HL-60 (cell line): Measurements from ENCODE around the gene IMP3.

ENCODE experiments used
- DNase-seq, 2 experiments: peaks; one replicate each; pipeline ENCODE4 v3.0.0-alpha.2; 2010 to 2020; ENCODE audit warnings: low read depth in 1 of 2, low spot score in 1 of 2
- H3K27ac ChIP-seq: fragments of 250-450 bp; sonication (Bioruptor Pico); replicated peaks from 2 replicates; pipeline ENCODE4 v1.5.1; 2020; ENCODE audit warnings: mild to moderate bottlenecking, moderate library complexity
- H3K27me3 ChIP-seq: fragments of 250-450 bp; sonication (Bioruptor Pico); 2 replicates; pipeline ENCODE4 v1.5.1; 2021; ENCODE audit warnings: mild to moderate bottlenecking, moderate library complexity; ENCODE audit not compliant: insufficient read depth, poor library complexity, severe bottlenecking
- H3K4me3 ChIP-seq: replicated peaks from 2 replicates; pipeline ENCODE4 v1.5.1; 2011; ENCODE audit warnings: mild to moderate bottlenecking, control low read depth, low read length; ENCODE audit not compliant: insufficient read depth
- GABPA ChIP-seq: IDR thresholded peaks from 2 replicates; pipeline ENCODE4 v1.6.1; 2012; ENCODE audit warnings: low read depth
- POLR2AphosphoS5 ChIP-seq: IDR thresholded peaks from 2 replicates; pipeline ENCODE4 v1.6.1; 2012; ENCODE audit warnings: low read depth
- SPI1 ChIP-seq: IDR thresholded peaks from 2 replicates; pipeline ENCODE4 v1.6.1; 2012; ENCODE audit warnings: low read depth, mild to moderate bottlenecking, borderline replicate concordance
- TF ChIP-seq, protein P1 (sequence below): IDR thresholded peaks from 2 replicates; pipeline ENCODE4 v1.6.1; 2012; ENCODE audit warnings: low read depth; ENCODE audit not compliant: insufficient replicate concordance
- TF ChIP-seq, protein P2 (sequence below): IDR thresholded peaks from one replicate; pipeline ENCODE4 v1.5.1; 2011; ENCODE audit warnings: low read length, control low read depth, inconsistent platforms; ENCODE audit not compliant: insufficient read depth

Gene IMP3

DNA sequence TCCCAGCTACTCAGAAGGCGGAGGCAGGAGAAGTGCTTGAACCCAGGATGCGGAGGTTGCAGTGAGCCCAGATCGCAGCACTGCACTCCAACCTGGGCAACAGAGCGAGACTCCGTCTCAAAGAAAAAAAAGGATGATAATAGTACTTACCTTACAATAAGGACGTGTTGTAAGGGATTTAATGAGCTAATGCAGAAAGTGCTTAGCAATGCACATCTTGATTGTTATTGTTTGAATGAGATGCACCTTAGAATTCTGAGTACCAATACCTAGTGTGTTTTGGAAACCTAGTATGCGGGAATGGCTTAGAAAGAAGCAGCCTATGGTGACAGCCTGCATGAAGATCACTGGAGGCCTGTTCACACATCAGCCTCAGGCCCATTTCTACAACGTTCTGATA lies 34.0 kb downstream of the IMP3 start:
- Histone ChIP-seq H3K27ac (no peak overlapping the region), H3K4me3 (no peak overlapping the region), H3K27me3 (no peaks in the 10 kb centered on the region)
- TF ChIP-seq GABPA (no peak), SPI1 (no peak), POLR2AphosphoS5 (no peak)
- TF ChIP-seq, protein P1, sequence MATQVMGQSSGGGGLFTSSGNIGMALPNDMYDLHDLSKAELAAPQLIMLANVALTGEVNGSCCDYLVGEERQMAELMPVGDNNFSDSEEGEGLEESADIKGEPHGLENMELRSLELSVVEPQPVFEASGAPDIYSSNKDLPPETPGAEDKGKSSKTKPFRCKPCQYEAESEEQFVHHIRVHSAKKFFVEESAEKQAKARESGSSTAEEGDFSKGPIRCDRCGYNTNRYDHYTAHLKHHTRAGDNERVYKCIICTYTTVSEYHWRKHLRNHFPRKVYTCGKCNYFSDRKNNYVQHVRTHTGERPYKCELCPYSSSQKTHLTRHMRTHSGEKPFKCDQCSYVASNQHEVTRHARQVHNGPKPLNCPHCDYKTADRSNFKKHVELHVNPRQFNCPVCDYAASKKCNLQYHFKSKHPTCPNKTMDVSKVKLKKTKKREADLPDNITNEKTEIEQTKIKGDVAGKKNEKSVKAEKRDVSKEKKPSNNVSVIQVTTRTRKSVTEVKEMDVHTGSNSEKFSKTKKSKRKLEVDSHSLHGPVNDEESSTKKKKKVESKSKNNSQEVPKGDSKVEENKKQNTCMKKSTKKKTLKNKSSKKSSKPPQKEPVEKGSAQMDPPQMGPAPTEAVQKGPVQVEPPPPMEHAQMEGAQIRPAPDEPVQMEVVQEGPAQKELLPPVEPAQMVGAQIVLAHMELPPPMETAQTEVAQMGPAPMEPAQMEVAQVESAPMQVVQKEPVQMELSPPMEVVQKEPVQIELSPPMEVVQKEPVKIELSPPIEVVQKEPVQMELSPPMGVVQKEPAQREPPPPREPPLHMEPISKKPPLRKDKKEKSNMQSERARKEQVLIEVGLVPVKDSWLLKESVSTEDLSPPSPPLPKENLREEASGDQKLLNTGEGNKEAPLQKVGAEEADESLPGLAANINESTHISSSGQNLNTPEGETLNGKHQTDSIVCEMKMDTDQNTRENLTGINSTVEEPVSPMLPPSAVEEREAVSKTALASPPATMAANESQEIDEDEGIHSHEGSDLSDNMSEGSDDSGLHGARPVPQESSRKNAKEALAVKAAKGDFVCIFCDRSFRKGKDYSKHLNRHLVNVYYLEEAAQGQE = no peak
- TF ChIP-seq, protein P2, sequence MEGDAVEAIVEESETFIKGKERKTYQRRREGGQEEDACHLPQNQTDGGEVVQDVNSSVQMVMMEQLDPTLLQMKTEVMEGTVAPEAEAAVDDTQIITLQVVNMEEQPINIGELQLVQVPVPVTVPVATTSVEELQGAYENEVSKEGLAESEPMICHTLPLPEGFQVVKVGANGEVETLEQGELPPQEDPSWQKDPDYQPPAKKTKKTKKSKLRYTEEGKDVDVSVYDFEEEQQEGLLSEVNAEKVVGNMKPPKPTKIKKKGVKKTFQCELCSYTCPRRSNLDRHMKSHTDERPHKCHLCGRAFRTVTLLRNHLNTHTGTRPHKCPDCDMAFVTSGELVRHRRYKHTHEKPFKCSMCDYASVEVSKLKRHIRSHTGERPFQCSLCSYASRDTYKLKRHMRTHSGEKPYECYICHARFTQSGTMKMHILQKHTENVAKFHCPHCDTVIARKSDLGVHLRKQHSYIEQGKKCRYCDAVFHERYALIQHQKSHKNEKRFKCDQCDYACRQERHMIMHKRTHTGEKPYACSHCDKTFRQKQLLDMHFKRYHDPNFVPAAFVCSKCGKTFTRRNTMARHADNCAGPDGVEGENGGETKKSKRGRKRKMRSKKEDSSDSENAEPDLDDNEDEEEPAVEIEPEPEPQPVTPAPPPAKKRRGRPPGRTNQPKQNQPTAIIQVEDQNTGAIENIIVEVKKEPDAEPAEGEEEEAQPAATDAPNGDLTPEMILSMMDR = no peak
- no peak for DNase-seq

DNA sequence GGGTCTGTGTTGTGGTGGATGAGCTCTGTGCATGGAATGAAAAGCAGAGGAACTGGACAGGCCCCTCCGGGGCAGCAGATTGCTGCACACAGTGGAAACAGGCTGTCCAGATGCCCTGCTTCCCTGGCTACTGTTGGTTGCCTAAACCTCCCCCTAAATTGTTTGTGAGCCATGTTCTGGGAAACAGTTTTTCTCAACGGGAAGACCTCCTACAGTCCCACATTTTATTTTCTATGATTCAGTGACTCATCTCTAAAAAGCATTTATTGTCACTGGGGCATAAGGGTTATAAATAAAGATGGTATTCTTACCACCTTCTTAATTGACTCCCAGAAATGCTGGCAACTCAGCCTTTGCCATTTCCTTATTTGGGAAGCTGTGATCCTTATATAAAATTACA lies 40.6 kb downstream of the IMP3 start:
- H3K4me3 ChIP-seq = no peak overlapping the region
- no peak for DNase-seq
- no peak overlapping the region for H3K27ac ChIP-seq
- TF ChIP-seq, protein P1 = no peak
- TF ChIP-seq, protein P2 = no peak
- TF ChIP-seq SPI1 = no peak
- no peak for TF ChIP-seq POLR2AphosphoS5
- no peak for TF ChIP-seq GABPA
- no peaks in the 10 kb centered on the region for H3K27me3 ChIP-seq

DNA sequence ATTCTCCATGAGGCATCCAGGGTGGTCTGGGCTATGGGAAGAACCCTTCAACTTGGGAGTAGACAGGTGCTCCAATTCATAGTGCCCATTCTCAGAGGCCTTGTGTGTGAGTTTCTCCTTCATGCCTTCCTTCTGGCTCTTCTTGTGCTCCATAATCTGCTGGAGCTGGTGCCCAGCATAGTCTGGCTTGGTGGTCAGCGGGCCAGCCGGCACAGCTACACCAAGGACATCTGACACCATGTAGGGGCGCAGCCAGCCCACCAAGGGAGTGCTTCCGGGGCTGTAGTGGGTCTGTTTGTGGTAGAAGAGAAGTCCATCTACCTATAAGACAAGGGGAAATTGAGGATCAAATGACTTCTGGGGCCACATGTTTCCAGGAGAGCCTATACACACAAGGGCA lies 41.7 kb downstream of the IMP3 start:
- Histone ChIP-seq H3K27me3 (no peaks in the 10 kb centered on the region), H3K4me3 (no peak overlapping the region), H3K27ac (no peak overlapping the region)
- DNase-seq = no peak
- TF ChIP-seq GABPA = no peak
- no peak for TF ChIP-seq POLR2AphosphoS5
- TF ChIP-seq, protein P1 = no peak
- no peak for TF ChIP-seq SPI1
- TF ChIP-seq, protein P2 = no peak
